Right cardiac atrium (tissue), 5 donors: Measurements from ENCODE around the gene TSSK3. TPM values are rescaled to one million over a fixed set of nuclear protein-coding genes. Genes with fewer than 3 reads are reported as not detected.

Source experiments
- ATAC-seq, 2 donors: fragments of 200-7000 bp; cut with Tn5 transposase; one replicate each; pipeline versions ENCODE4 v1.8.0 to v1.9.1; 2020; ENCODE audit warnings: moderate library complexity in 2 of 2, mild to moderate bottlenecking in 1 of 2
- DNase-seq, 3 donors: peaks; one replicate each; pipeline ENCODE4 v3.0.0-alpha.2; 2020
- H3K27ac ChIP-seq: one replicate; pipeline ENCODE4 v1.5.1; 2013; ENCODE audit warnings: mild to moderate bottlenecking, low read length, control low read depth, moderate library complexity
- H3K27me3 ChIP-seq: one replicate; pipeline ENCODE4 v1.6.1; 2013; ENCODE audit not compliant: control insufficient read depth, insufficient read depth
- H3K4me1 ChIP-seq: one replicate; pipeline ENCODE4 v1.6.1; 2013; ENCODE audit warnings: low read length; ENCODE audit not compliant: control insufficient read depth, insufficient read depth
- H3K4me3 ChIP-seq: one replicate; pipeline ENCODE4 v1.5.1; 2013; ENCODE audit warnings: low read length, control low read depth
- H3K9me3 ChIP-seq: one replicate; pipeline ENCODE4 v1.6.1; 2013; ENCODE audit warnings: low read length; ENCODE audit not compliant: control insufficient read depth
- WGBS: extraction: QIAGEN DNeasy Blood & Tissue Kit; methylation state at CpG from one replicate; pipeline ENCODE4 v1.1.7; 2013; 5-methylcytosine and 5-hydroxymethylcytosine counted together
- intact Hi-C, 4 donors: fragments of 100-400 bp; cut with DNase I; formaldehyde crosslinking; loops; one replicate each; pipeline versions ENCODE4 v1.11.0 to v1.14.0; 2022 to 2023
- polyA plus RNA-seq: library from polyadenylated mRNA; stranded (reverse); fragments of 200-250 nt; gene quantifications from one replicate; pipeline ENCODE4 v1.2.3, GENCODE V29; 2013
- total RNA-seq, 4 donors: library from RNA; stranded (reverse); fragmentation: NEBNext Ultra II Directional; extraction: Animal tissue kit (Norgen Biotek cat#: 25700); gene quantifications; one replicate each; pipeline ENCODE4 v1.2.1, GENCODE V29; 2021
- donor health status: healthy with polysubstance abuse.
- donor health status: DM: no; HTN: yes; CAD: no.
- donor health status: DM: no; HTN: no; CAD: no.
- donor health status: DM: no; HTN: yes; CAD: no; lungs with severe emphysema.
- donor health status: DM: yes; HTN: yes; CAD: no.

TSSK3 gene
- total and polyA plus RNA-seq, 5 donors, result 1.1 to 2.7 (median 1.5) TPM

DNA sequence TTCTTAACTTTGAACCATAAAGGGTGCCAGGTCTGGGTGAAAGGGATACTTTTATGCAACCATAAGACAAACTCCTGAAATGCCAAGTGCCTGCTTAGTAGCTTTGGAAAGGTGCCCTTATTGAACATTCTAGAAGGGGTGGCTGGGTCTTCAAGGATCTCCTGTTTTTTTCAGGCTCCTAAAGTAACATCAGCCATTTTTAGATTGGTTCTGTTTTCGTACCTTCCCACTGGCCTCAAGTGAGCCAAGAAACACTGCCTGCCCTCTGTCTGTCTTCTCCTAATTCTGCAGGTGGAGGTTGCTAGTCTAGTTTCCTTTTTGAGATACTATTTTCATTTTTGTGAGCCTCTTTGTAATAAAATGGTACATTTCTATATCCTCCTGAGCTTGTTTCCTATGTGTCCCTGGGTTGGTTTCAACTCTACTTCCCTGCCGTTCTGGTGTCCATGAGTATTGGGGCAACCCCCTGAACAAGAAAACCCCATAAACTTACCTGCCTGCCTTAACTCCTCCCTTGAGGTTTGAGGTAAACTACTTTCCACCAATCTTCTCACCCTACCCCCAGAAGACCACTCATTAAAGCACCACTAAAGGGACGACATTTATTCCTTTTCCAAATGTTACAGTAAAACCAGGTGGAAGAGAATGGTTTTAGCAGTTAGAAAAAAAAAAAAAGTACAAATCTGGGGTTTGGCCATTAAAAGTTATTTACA is 28.9 kb upstream of the TSSK3 start:
- Histone ChIP-seq H3K4me1 (peaks cover 6% of the 10 kb centered on the region), H3K4me3 (no peak overlapping the region), H3K27me3 (no peaks in the 10 kb centered on the region), H3K27ac (no peak overlapping the region), H3K9me3 (no peaks in the 10 kb centered on the region)
- DNase-seq, result no peak
- WGBS, result 73% methylated on average over 3 of the region's 3 CpGs
- intact Hi-C loops, result loop anchor here in 1 of 4 donors (10.0 kb wide), 1 partner anchor 119 kb away; no protein-coding TSS in a partner anchor
- no peak for ATAC-seq

GRCh38 chr1:32334274-32334861 is 28.0 kb upstream of the TSSK3 start:
- H3K27ac ChIP-seq, result no peak overlapping the region
- H3K9me3 ChIP-seq, result no peaks in the 10 kb centered on the region
- 41% methylated on average over 9 of the region's 9 CpGs for whole genome bisulfite sequencing
- intact Hi-C loops, result loop anchor here in 1 of 4 donors (10.0 kb wide), 1 partner anchor 120 kb away; no protein-coding TSS in a partner anchor
- H3K27me3 ChIP-seq, result no peaks in the 10 kb centered on the region
- peak overlapping the region; percentile 93 for H3K4me3 ChIP-seq
- no peak for ATAC-seq
- DNase-seq, result no peak
- peaks cover 6% of the 10 kb centered on the region for H3K4me1 ChIP-seq

- Histone ChIP-seq H3K9me3 (no peaks in the 10 kb centered on the region), H3K4me1 (peaks cover 6% of the 10 kb centered on the region), H3K4me3 (peak overlapping the region; percentile 93), H3K27ac (no peak overlapping the region), H3K27me3 (no peaks in the 10 kb centered on the region)
- 3% methylated on average over 46 of the region's 46 CpGs for WGBS
- intact Hi-C loops, result loop anchor here in 1 of 4 donors (10.0 kb wide), 1 partner anchor 120 kb away; no protein-coding TSS in a partner anchor
- ATAC-seq (peak; percentile 44 to 47), DNase-seq (peak; percentile 54 to 86 (median 86))
Observed at GRCh38 chr1:32334864-32335534, 27.3 kb upstream of the TSSK3 start.

- no peak overlapping the region for H3K27ac ChIP-seq
- DNase-seq, result no peak
- intact Hi-C loops, result loop anchor here in 1 of 4 donors (10.0 kb wide), 1 partner anchor 121 kb away; no protein-coding TSS in a partner anchor
- peaks cover 6% of the 10 kb centered on the region for H3K4me1 ChIP-seq
- H3K9me3 ChIP-seq, result no peaks in the 10 kb centered on the region
- no peak for ATAC-seq
- H3K27me3 ChIP-seq, result no peaks in the 10 kb centered on the region
- WGBS, result 1% methylated on average over 34 of the region's 34 CpGs
- H3K4me3 ChIP-seq, result peak overlapping the region; percentile 93
Observed at GRCh38 chr1:32335535-32335789, 26.9 kb upstream of the TSSK3 start.

GRCh38 chr1:32335790-32336590 is 26.3 kb upstream of the TSSK3 start, which contains the start of gene MARCKSL1:
Gene MARCKSL1 (minus strand): TSS chr1:32336233. CDS start chr1:32336033, 200 bp downstream.
- H3K27ac ChIP-seq, result peak within 1 kb of the TSS; percentile 68
- H3K27me3 ChIP-seq, result no peaks in the 10 kb centered on the region
- peak; percentile 90 to 96 (median 95) for DNase-seq
- no peaks in the 10 kb centered on the region for H3K9me3 ChIP-seq
- ATAC-seq, result peak; percentile 67 to 71
- peaks cover 6% of the 10 kb centered on the region for H3K4me1 ChIP-seq
- peak within 1 kb of the TSS; percentile 93 for H3K4me3 ChIP-seq
- under 1% methylated on average over 91 of the region's 95 CpGs for WGBS
- intact Hi-C loops, result loop anchor here in 1 of 4 donors (10.0 kb wide), 1 partner anchor 121 kb away; no protein-coding TSS in a partner anchor

- no peaks in the 10 kb centered on the region for H3K9me3 ChIP-seq
- peak overlapping the region; percentile 93 for H3K4me3 ChIP-seq
- peak; percentile 17 to 23 for ATAC-seq
- intact Hi-C loops, result loop anchor here in 1 of 4 donors (10.0 kb wide), 1 partner anchor 122 kb away; no protein-coding TSS in a partner anchor
- H3K4me1 ChIP-seq, result peaks cover 6% of the 10 kb centered on the region
- no peaks in the 10 kb centered on the region for H3K27me3 ChIP-seq
- WGBS, result 21% methylated on average over 15 of the region's 15 CpGs
- H3K27ac ChIP-seq, result peak overlapping the region; percentile 28
- DNase-seq, result peak in 1 of 3 donors; percentile 77
Observed at GRCh38 chr1:32336591-32336932, 25.8 kb upstream of the TSSK3 start.

DNA sequence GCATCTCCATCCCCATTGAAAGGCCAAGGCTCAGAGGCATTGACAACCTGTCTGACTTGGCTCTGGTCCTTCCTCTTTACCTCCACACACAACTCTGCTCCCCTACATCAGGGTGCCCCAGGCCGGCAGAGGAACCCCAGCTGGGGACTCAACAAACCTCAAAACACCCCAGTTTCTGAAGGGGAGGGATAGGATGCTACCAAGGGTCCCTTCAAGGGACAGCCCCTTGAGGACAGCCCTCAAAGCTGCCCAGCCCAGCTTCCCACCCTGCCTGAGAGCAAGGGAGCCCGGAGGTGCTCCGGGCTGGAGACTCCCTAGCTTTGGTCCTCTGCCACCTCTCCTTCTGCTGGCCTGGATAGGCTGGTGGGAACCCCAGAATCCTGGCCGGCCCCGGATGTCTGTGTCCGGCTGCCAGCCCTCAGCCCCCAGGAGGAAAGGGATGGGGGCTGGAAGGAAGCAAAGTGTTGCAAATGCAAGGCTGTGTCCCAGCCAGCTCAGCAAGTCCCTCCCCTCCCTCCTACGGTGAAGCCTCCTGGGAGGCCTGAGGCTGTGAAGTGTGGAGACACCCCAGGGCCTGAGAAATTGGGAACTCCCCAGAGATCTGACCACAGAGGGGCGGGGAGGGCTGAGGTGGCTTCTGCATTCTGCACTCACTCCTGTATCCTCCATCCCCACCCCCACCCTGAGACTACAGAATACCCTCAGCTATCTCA is 25.2 kb upstream of the TSSK3 start:
- intact Hi-C loops, result loop anchor here in 1 of 4 donors (10.0 kb wide), 1 partner anchor 122 kb away; no protein-coding TSS in a partner anchor

GRCh38 chr1:32337855-32338636 is 24.3 kb upstream of the TSSK3 start:
- DNase-seq, result peak; percentile 74 to 86 (median 86)
- intact Hi-C loops, result loop anchor here in 1 of 4 donors (10.0 kb wide), 1 partner anchor 123 kb away; no protein-coding TSS in a partner anchor
- peak; percentile 49 to 52 for ATAC-seq
- no peaks in the 10 kb centered on the region for H3K9me3 ChIP-seq
- WGBS, result 46% methylated on average over 16 of the region's 16 CpGs
- H3K27ac ChIP-seq, result peak overlapping the region; percentile 34
- H3K4me3 ChIP-seq, result no peak overlapping the region
- no peaks in the 10 kb centered on the region for H3K27me3 ChIP-seq
- peaks cover 6% of the 10 kb centered on the region for H3K4me1 ChIP-seq

More for the DNA sequence above, 25.2 kb upstream of the TSSK3 start:
- Histone ChIP-seq H3K4me1 (peaks cover 6% of the 10 kb centered on the region), H3K27ac (peak overlapping the region; percentile 28), H3K9me3 (no peaks in the 10 kb centered on the region), H3K27me3 (no peaks in the 10 kb centered on the region), H3K4me3 (no peak overlapping the region)
- ATAC-seq (peak; percentile 30 to 40), DNase-seq (peak; percentile 69 to 86 (median 77))
- WGBS, result 46% methylated on average over 8 of the region's 8 CpGs

DNA sequence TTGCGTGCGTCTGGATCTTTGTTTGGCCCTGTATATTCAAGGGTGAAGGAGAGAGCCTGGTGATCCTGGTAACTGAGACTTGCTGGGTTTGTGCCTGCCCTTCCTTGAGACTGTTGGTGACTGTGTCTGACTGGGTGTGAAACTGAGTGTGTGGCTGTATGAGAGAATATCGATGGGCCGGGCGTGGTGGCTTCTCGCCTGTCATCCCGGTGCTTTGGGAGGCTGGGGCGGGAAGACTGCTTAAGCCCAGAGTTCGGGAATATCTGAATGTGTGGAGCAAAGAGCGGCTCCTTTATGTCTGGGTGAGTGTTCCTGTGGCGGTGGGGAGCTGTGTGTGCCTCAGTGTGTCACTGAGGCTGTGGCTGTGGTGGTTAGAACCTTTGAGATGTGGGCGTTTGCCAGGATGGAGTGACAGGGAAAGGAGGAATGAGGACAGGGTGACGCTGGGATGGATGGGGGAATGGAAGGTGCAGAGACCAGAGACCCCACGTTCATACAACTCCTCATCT is 23.6 kb upstream of the TSSK3 start:
- peak in 1 of 3 donors; percentile 61 for DNase-seq
- Histone ChIP-seq H3K27me3 (no peaks in the 10 kb centered on the region), H3K4me3 (no peak overlapping the region), H3K27ac (peak overlapping the region; percentile 34), H3K9me3 (no peaks in the 10 kb centered on the region), H3K4me1 (peaks cover 6% of the 10 kb centered on the region)
- intact Hi-C loops, result loop anchor here in 1 of 4 donors (10.0 kb wide), 1 partner anchor 124 kb away; no protein-coding TSS in a partner anchor
- ATAC-seq, result no peak
- WGBS, result 62% methylated on average over 14 of the region's 14 CpGs
